Stimulated activated CD8-positive, alpha-beta memory T cell treated with anti-CD3 and anti-CD28 coated beads, Interleukin-7, amount 100 ng/mL, for 1 hour (primary cell): ENCODE data around the gene RPS6KA2.
"Not testable (repeated sequence)": the region's sequence is repeated elsewhere in the genome, so short reads cannot be mapped to it uniquely, and the experiment has no call there.

Source experiments
- DNase-seq, 2 donors: peaks; one replicate each; pipeline ENCODE4 v3.0.0-alpha.2; 2020; ENCODE audit warnings: low read depth in 2 of 2

Gene RPS6KA2

DNA sequence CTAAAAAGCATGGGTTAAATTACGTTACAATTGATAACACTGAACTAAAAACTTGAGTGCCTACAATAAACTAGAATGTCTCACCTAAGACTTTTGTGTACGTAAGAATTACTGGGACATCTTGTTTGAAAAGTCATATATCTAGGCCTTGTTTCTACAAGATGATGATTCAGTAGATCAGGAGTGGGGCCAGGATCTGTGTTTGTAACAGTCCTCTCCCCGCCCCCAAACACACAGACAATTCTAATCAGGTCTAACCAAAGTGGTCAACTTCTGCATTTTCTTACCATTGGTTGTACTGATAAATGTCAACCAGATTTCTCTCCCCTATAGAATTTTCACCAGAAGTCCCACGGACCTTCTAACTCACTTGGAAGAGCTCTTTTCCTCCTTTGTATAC lies 97.5 kb downstream of the RPS6KA2 start:
- no peak for DNase-seq

DNA sequence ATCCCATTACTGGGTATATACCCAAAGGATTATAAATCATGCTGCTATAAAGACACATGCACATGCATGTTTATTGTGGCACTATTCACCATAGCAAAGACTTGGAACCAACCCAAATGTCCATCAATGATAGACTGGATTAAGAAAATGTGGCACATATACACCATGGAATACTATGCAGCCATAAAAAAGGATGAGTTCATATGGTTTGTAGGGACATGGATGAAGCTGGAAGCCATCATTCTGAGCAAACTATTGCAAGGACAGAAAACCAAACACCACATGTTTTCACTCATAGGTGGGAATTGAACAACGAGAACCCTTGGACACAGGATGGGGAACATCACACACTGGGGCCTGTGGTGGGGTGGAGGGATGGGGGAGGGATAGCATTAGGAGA lies 98.0 kb downstream of the RPS6KA2 start:
- DNase-seq, result not testable (repeated sequence)

GRCh38 chr6:166527849-166528248 lies 99.2 kb downstream of the RPS6KA2 start:
- DNase-seq, result no peak

- DNase-seq, result no peak
Measured at GRCh38 chr6:166526937-166527336, 100.1 kb downstream of the RPS6KA2 start.

DNA sequence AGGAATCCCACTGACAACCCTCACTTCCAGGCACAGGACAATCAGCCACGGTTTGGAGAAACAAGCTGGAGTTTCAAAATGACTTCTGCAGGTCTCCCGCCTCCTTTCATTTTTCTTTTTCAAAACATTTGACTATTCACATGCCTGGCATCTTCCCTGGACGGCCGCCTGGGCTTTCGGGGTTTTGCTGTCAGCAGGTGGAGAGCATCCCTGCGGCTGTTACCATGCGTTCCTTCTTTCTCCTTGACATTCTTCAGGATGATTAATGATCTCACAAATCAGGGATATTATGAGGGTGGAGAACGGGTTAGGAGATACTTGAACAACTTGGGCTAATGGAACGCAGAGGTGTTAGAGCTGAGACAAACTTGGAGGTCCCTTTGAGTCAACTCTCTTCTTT lies 101.5 kb downstream of the RPS6KA2 start:
- no peak for DNase-seq

DNA sequence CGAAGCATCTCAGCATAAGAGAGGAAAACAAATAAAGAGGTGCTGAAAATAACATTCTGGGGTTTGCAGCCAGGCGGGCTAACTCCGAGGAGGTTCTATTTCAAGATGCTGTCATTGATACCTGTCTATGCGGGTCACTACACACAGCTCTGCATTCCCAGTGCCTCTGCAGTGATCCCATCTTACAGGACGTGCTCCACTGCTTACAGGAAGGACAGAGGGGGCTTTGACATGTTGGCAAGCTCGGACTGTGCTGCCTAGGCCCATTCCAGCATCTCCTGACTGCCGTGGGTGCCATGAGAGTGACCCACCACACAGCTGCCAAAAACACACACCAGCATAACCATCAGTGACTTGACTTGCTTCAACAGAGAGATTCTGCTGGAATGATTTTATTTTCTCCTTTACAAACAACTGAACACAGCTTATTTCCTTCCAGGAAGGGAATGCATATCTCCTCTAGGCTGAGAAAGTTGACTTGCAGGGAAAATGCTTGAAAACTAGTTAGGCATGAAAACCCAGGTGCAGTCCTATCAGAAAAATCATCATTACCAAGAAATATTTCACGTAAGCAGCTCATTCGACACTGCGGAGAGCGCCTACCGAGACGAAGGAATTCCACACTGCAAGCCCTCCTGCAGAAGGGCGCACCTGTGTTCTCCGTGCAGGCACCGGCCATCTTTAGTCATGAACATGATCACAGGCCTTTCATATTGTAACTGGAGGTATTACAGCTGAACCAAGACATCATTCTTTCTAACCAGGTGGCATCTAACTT lies 103.1 kb downstream of the RPS6KA2 start:
- no peak for DNase-seq

DNA sequence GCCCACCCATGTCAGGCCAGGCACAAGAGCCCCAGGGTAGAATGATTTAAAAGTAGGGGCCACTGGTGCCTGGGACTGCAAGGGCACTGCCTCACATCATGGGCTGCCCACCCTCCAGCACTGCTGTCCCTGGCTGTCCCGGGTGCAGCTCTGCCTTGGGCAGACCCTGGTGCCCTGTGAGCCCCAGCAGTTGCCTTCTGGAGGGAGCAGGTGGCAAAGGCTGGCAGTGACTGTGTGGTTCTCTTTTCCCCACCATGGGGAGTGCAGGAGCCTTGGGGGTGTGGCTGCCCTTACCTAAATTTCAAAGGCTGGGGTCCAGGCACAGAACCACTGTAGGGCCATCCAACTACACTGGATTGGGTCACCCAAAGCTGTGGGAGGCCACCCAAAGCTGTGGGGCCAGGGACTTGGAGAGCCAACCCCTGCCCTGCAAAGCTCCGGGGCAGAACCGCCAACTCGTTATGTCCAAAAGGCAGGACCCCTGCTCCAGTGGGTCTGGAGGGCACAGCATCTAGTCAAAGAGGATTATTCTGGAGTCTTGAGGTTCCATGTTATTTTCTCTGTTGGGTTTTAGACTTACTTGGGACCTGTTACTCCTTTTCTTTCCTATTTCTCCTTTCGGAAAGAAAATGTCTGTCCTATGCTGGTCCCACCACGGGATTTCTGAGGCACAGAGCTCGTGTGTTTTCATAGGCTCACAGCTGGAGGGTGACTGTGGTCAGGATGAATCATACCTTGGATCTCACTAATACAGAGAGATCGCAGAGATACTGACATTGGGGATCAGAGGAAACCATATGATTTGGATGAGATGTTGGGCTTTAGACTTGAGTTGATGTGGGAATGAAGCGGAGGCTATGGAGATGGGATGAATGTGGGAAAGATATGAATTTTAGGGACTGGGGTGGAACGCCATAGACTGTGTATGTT lies 105.9 kb downstream of the RPS6KA2 start:
- no peak for DNase-seq

DNA sequence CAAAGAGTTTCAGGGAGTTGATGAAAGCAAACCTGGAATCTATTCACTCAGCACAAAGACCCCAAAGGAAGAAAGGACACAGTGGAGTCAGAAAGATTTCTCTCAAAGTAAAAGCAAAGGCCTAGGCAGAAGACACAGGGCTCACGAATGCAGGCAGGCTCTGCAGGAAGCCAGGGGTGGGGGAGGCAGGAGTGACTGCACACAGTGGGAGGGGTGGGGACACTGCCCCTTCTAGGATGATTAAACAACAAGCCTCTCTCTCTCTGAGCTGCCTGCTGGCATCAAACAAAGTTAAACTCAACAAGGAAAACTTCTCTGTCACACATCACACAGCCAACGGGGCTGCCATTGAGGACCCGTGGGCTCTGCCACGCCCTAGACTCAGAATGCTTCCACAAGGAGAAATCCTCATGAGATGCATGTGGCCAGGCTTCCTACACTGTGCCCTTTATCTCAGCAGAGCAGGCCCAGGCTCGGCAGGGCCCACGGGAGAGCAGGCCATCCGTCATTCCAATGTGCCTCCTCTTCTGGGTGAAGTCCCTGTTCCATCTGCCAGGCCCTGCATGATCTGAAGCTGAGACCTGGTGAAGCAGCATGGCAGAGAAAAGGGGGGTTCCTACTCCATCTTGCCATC lies 110.7 kb downstream of the RPS6KA2 start:
- no peak for DNase-seq

GRCh38 chr6:166515072-166515810 lies 111.8 kb downstream of the RPS6KA2 start:
- peak in 1 of 2 donors; percentile 20 for DNase-seq

DNA sequence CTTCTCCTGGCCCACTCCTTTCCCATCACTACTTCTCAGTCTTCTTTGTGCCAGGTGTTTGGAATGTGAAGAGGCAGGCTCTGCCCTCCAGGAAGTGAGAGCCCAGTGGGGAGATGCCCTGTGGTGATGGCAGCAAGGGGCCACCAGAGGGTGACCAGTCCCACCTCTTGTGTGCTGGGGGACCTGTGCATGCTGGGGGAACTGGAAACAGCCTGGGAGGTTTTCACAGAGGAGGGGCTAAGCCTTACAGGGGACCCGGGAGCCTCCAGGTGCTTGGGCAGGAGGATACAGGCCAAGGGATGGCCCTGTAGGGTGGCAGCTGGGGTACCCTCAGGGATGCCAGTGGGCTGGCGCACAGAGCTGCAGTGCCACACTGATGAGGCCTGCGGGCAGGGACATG lies 112.9 kb downstream of the RPS6KA2 start:
- no peak for DNase-seq

GRCh38 chr6:166512567-166512966 lies 114.5 kb downstream of the RPS6KA2 start:
- no peak for DNase-seq

DNA sequence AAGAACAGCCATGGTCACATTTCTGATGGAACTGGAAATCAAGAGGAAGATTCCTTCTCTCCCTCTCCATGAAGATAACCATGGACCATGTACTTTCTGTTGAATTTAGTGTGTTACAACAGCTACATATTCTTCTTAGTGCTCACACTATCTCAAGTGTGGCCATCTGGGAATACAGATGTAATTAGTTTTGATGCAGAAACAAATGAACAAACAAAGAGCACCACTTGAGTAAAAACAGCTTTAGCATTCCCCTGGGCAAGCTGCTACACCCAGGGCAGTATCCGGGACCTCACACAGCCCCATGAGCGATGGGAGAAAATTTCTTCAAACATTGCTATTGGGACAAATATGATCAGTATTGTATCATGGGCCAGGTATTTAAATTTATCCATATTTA lies 115.7 kb downstream of the RPS6KA2 start:
- no peak for DNase-seq

DNA sequence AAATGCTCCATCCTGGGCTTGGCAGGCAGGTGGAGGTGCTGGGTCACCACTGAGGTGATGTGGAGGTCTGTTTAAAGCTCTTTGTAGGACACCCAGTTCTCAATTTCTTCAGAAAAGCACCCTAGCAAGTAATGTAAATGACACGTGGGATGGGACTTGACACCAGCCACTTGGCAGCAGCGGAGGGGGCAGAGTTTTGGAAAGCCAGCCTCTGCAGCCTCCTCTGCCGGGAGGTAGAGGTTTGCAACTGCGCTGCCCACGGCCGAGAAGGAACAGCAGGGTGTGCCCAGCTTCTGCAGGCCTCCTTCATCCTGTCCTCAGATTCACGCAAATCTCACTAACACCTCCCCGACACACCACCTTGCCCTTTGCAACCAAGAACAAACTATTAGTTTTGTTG lies 117.9 kb downstream of the RPS6KA2 start:
- no peak for DNase-seq

GRCh38 chr6:166508726-166509125 lies 118.3 kb downstream of the RPS6KA2 start:
- DNase-seq, result no peak

GRCh38 chr6:166507809-166508564 lies 119.1 kb downstream of the RPS6KA2 start:
- DNase-seq, result no peak

- DNase-seq, result no peak
Measured at GRCh38 chr6:166507380-166507779, 119.7 kb downstream of the RPS6KA2 start.

- no peak for DNase-seq
Measured at GRCh38 chr6:166505133-166505905, 121.7 kb downstream of the RPS6KA2 start.

GRCh38 chr6:166504100-166504499 lies 123.0 kb downstream of the RPS6KA2 start:
- DNase-seq, result no peak

DNA sequence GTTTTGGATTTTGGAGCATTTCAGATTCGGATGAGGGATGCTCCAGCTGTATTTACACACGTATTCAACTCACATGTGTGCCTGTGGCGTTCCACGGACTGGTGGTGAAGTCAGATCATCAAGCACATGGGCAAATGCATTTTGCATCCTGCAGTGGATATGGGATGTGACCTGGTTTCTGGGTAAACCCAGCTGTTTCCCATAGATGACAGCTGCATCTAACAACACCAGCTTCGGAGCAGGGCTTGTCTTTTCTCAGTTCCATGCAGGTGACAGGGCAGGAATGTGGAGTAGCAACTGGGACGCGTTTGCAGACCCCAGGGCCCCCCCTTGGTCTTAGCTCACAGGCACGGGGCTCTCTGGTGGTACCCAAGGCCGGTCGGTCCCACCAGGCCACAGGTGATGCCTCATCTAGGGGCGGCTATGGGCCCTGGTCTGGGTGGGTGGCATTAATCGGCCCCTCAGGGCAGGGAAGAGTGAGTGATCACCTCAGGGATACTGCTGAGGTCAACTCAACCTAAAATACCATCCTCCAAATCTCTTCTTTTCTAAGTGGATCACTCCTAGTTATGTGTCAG lies 123.8 kb downstream of the RPS6KA2 start:
- no peak for DNase-seq

GRCh38 chr6:166502453-166502852 lies 124.6 kb downstream of the RPS6KA2 start:
- DNase-seq, result no peak
